SU-DHL-6 (cell line): ENCODE data around the gene C1orf52.

Experiments used
- H2AFZ ChIP-seq: fragments of 200-600 bp; sonication (generic); 2 replicates; pipeline ENCODE4 v1.6.1; 2014; ENCODE audit warnings: low read depth, mild to moderate bottlenecking, moderate library complexity, mixed read lengths, antibody characterized with exemption, low read length; ENCODE audit not compliant: severe bottlenecking
- H3F3A ChIP-seq: fragments of 200-600 bp; shearing (Covaris generic); 2 replicates; pipeline ENCODE4 v1.6.0; 2016; ENCODE audit warnings: antibody characterized with exemption, mild to moderate bottlenecking; ENCODE audit not compliant: insufficient read depth
- H3K27ac ChIP-seq: fragments of 200-600 bp; sonication (generic); 2 replicates; pipeline ENCODE4 v1.5.1; 2016; ENCODE audit warnings: low read depth, mild to moderate bottlenecking, low read length, moderate library complexity, mixed read lengths
- H3K27me3 ChIP-seq: fragments of 200-600 bp; sonication (generic), shearing (Covaris generic); 2 replicates; pipeline ENCODE4 v1.6.0; 2014; ENCODE audit warnings: mild to moderate bottlenecking, low read length
- H3K36me3 ChIP-seq: fragments of 200-600 bp; sonication (generic); 2 replicates; pipeline ENCODE4 v1.6.1; 2014; ENCODE audit warnings: mild to moderate bottlenecking, low read length, mixed read lengths
- H3K4me2 ChIP-seq: fragments of 300-600, 200-600 bp; shearing (Covaris generic), sonication (generic); 2 replicates; pipeline ENCODE4 v1.6.0; 2014; ENCODE audit warnings: low read length, low read depth, mild to moderate bottlenecking; ENCODE audit not compliant: poor library complexity, severe bottlenecking
- H3K4me3 ChIP-seq: fragments of 200-600 bp; sonication (generic); 2 replicates; pipeline ENCODE4 v1.5.1; 2014; ENCODE audit warnings: antibody characterized with exemption, low read length, mild to moderate bottlenecking, mixed read lengths; ENCODE audit not compliant: insufficient read depth, poor library complexity, severe bottlenecking
- H3K79me2 ChIP-seq: fragments of 200-600 bp; sonication (generic); 2 replicates; pipeline ENCODE4 v1.6.1; 2014; ENCODE audit warnings: mild to moderate bottlenecking, low read length, moderate library complexity; ENCODE audit not compliant: insufficient read depth
- H3K9ac ChIP-seq: fragments of 200-600 bp; sonication (generic); 2 replicates; pipeline ENCODE4 v1.7.0; 2014; ENCODE audit warnings: mild to moderate bottlenecking, low read length
- H3K9me2 ChIP-seq: fragments of 200-600 bp; sonication (generic); replicated peaks from 2 replicates; pipeline ENCODE4 v1.6.1; 2014; ENCODE audit warnings: low read length; ENCODE audit not compliant: insufficient read depth
- H3K9me3 ChIP-seq: fragments of 200-600 bp; sonication (generic); 2 replicates; pipeline ENCODE4 v1.6.1; 2014; ENCODE audit warnings: low read length, mixed read lengths; ENCODE audit not compliant: insufficient read depth
- H4K20me1 ChIP-seq: fragments of 200-600 bp; sonication (generic); 2 replicates; pipeline ENCODE4 v1.6.1; 2014; ENCODE audit warnings: low read depth, mild to moderate bottlenecking, antibody characterized with exemption, low read length, moderate library complexity, mixed read lengths
- CTCF ChIP-seq: fragments of 200-600 bp; sonication (generic); IDR thresholded peaks from one replicate; pipeline ENCODE4 v1.5.1; 2017; ENCODE audit warnings: antibody characterized with exemption, mild to moderate bottlenecking, low read length, moderate library complexity; ENCODE audit not compliant: insufficient read depth, poor library complexity, severe bottlenecking
- EZH2phosphoT487 ChIP-seq: fragments of 200-600 bp; sonication (generic), shearing (Covaris generic); conservative IDR thresholded peaks from 2 replicates; pipeline ENCODE4 v1.6.1; 2018; ENCODE audit warnings: mild to moderate bottlenecking, antibody characterized with exemption, low read length, moderate library complexity, mixed read lengths

The C1orf52 gene

GRCh38 chr1:85282424-85282823 is 23.0 kb upstream of the C1orf52 start:
- H3F3A ChIP-seq, result 0 out of 2 replicates have a peak, but pooled peaks cover 2% of the 10 kb centered on the region
- H3K27ac ChIP-seq, result no peak overlapping the region
- H3K4me2 ChIP-seq, result no peak overlapping the region
- H2AFZ ChIP-seq, result no peak overlapping the region
- H3K9me2 ChIP-seq, result no peaks in the 10 kb centered on the region
- no peaks in the 10 kb centered on the region for H3K9me3 ChIP-seq
- H3K36me3 ChIP-seq, result no peaks in the 10 kb centered on the region
- no peaks in the 10 kb centered on the region for H3K79me2 ChIP-seq
- H3K9ac ChIP-seq, result no peak overlapping the region
- H3K4me3 ChIP-seq, result no peak overlapping the region
- H3K27me3 ChIP-seq, result no peaks in the 10 kb centered on the region
- TF ChIP-seq EZH2phosphoT487, result no peak
- no peak for TF ChIP-seq CTCF
- no peaks in the 10 kb centered on the region for H4K20me1 ChIP-seq

GRCh38 chr1:85280636-85281035 is 21.2 kb upstream of the C1orf52 start:
- Histone ChIP-seq H4K20me1 (no peaks in the 10 kb centered on the region), H3K9me3 (no peaks in the 10 kb centered on the region), H3K4me3 (no peak overlapping the region), H2AFZ (no peak overlapping the region), H3K9me2 (no peaks in the 10 kb centered on the region), H3K4me2 (no peak overlapping the region), H3K79me2 (peaks cover 5% of the 10 kb centered on the region; the same call in 1 of the 2 replicates), H3K27ac (no peak overlapping the region), H3K36me3 (no peaks in the 10 kb centered on the region), H3F3A (peaks cover 7% of the 10 kb centered on the region; the same call in 1 of the 2 replicates), H3K9ac (no peak overlapping the region), H3K27me3 (no peaks in the 10 kb centered on the region)
- TF ChIP-seq EZH2phosphoT487, result no peak
- no peak for TF ChIP-seq CTCF

- Histone ChIP-seq H3K36me3 (no peaks in the 10 kb centered on the region), H3K9me3 (no peaks in the 10 kb centered on the region), H3K9me2 (no peaks in the 10 kb centered on the region), H3F3A (peaks cover 12% of the 10 kb centered on the region), H3K4me2 (no peak overlapping the region), H3K27me3 (no peaks in the 10 kb centered on the region), H3K4me3 (no peak overlapping the region), H3K9ac (no peak overlapping the region), H3K79me2 (peaks cover 16% of the 10 kb centered on the region), H3K27ac (no peak overlapping the region), H2AFZ (no peak overlapping the region), H4K20me1 (no peaks in the 10 kb centered on the region)
- TF ChIP-seq EZH2phosphoT487 (no peak), CTCF (no peak)
Measured at GRCh38 chr1:85279458-85280080, 20.1 kb upstream of the C1orf52 start.
